HG03139 (cell line): ENCODE data around the gene CLPTM1L.
A peak's percentile ranks its signal among the peaks of the same experiment; 100 is the strongest.
"Not testable (repeated sequence)": the region's sequence is repeated elsewhere in the genome, so short reads cannot be mapped to it uniquely, and the experiment has no call there.

ENCODE experiments used
- ATAC-seq: cut with Tn5 transposase; IDR thresholded peaks from one replicate; pipeline ENCODE4 v1.9.1; 2021; ENCODE audit not compliant: unreplicated experiment

CLPTM1L gene

DNA sequence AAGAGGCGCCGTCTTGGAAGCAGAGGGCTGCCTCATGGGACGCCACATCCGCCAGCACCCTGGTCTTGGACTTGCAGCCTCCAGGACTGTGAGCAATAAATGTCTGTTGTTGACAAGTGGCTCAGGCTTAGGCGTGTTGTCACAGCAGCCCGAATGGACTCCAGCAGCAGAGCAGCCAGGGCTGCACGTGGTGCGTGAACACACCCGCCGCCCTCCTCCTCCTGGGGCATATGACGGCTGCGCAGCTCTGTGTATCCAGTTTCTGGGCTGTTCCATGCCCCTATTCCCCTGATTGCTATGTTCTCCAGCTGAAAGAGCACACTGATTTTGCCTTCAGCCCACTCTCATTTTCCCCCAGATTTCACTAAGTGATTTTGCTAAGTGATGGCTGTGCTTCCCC lies 36.0 kb upstream of the CLPTM1L start:
- ATAC-seq: no peak

DNA sequence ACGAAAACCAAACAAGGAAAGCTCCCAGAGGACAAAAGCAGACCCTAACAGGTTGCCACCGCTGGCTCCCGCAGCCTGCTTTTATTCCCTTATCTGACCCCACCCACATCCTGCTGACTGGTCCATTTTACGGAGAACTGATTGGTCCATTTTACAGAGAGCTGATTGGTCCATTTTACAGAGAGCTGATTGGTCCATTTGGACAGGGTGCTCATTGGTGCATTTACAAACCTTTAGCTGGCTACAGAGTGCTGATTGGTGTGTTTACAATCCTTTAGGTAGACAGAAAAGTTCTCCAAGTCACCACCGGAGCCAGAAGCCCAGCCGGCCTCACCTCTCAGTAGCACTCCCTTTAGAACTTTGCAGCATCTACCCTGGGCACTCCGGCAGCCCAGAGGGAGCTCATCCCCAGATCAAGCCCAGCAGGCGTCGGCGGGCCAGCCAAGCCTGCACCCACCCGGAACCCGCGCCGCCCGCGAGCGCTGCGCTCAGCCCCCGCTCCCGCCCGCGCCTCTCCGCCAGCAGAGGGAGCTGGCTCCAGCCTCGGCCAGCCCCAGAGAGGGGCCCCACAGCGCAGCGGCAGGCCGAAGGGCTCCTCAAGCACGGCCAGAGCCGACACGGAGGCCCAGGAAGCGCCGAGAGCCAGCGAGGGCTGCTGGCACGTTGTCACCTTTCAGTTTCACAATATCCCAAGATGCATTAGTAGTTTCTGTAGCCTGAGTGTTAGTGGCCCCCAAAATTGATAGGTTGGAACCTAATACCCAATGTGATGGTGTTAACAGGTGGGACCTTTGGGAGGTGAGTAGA lies 35.3 kb upstream of the CLPTM1L start:
- peak; percentile 53 for ATAC-seq

DNA sequence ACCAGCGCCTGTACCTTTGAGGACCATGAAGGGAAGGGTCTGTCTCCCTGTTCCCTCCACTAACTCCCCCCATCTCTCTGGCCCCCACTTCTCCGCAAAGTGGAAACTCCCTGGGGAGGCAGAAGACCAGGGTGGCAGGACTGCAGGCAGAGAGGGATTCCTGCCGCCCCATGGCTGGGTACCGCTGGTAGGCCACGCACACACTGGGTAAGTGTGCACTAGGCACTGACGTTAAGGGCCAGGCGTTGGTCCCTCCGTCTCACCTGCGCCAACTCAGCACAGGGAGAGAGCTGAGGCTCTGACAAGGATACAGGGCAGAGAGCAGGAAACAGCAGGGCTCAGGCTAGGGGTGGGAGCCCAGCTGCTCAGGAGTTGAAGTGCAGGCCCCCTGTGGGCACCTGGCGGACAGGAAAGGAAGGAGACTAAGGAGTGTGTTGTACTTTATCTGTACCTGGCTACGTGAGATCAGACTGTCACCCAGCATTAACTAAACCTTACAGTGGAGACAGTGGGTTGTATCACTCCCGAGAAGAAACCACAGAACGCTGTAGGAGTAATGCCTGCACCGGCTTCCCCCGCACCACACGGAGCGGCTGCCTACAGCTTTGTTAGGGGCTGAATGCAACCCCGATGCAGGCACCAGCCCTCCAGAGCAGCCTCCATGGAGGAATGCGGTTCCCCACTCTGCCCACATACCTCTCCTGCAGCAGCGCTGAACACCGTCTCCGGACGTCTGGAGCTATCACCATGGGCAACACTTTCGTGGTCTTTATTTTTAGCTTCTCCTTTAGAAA lies 34.2 kb upstream of the CLPTM1L start:
- ATAC-seq: no peak

DNA sequence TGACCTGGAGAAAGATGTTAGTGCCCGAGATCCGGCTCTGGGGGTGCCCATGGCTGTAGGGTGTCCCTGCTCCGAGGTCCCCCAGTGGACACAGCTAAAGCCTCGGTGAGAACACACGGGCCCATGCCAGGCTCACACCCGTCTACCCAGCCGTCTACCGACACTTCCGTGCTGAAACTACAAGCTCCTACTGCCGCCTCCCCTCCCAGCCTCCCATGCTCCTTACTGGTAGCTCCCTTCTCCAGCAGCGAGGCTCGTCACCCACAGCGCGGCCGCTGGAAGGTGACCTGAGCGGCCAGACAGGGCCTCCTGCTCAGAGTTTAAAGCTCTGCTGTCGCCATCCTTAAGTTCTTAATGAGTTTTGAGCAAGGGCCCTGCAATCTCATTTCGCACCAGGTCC lies 33.2 kb upstream of the CLPTM1L start:
- no peak for ATAC-seq

DNA sequence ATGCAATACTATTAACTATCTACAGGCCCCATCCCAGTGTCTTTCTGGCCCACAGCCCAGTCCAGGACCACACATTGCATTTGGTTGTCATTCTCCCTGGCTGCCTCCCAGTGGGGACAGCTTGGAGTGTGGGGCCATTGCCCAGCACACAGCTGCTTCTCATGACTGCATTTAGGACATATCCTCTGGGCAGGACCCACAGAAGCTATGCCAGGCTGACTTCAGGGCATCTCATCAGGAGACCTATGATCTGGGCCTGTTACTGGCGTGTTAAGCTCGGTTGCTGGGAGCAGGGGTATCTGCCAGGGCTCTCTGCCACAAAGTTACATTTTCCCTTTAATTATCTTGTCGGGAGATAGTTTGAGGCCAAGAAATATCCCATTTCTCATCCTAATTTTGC lies 32.1 kb upstream of the CLPTM1L start:
- no peak for ATAC-seq

DNA sequence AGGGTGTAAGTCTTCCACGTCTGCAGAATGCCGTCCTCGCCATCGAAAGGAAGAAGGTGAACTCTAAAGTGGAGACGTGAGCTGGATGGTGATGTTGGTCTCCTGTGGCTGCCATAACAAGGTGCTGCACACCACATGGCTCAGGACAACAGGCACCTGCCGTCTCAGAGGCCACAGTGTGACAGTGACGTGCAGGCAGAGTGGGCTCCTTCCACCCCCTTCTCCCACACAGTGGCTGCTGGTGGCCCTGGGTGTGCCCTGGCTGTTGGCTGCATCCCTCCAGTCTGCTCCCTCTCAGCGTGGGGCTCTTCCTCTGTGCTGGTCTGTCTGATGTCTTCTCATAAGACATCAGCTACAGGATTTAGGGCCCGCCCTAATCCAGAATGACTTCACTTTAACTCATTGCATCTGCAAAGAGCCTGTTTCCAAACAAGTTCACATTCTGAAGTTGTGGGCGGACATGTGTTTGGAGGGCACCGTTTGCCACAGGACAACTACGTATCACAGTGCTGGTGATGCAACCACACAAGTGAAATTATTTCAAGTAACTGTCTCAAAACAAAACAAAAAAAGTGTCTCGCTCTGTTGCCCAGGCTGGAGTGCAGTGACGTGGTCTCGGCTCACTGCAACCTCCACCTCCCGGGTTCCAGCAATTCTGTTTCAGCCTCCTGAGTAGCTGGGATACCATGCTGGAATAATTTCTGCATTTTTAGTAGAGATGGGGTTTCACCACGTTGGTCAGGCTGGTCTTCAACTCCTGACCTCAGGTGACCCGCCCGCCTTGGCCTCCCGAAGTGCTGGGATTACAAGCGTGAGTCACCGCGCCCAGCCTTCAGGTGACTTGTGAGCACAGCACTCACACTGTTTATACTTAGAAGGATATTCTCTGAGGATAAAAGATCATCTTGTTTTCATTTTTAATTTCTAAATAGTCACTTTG lies 31.2 kb upstream of the CLPTM1L start:
- no peak for ATAC-seq

DNA sequence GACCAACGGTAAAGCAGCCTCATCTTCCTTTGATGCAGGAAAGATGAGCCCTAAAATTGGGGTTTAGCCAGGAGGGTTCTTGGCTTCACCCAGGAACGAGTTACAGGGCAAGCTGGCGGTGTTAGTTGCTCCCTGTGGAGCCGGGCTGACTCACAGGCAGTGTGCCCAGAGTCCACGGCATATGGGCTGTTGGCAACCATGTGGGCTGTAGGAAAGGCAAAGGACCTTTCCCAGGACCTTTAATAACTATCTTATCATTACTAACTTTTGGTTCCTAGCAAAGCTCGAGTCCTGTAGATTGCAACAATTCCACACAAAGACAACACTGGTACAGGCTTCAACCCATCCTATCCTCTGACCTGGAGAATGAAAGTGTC lies 29.8 kb upstream of the CLPTM1L start:
- no peak for ATAC-seq

DNA sequence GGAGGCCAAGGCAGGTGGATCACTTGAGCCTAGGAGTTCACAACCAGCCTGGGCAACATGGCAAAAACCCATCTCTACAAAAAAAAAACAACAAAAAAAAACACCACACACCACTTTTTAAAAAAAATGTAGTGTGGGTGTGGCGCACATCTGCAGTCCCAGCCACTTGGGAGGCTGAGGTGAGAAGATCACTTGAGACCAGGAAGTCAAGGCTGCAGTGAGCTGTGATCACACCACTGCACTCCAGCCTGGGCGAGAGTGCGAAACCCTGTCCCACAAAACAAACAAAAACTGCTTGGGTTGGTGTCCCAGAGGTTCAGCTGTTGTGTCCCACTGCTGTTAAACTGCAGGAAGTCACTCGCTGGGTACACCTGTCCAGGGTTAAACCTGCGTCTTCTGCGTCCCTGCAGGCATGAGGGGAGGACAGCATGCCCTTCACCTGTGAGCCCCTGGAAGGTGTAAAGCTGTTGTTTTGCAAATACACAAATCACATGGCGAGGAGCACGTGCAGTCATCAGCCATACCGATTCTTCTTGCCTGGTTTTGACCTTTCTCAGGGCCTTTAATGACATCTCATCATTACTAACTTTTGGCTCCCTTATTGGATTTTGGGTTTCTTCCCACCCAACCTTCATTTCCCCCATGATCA lies 29.3 kb upstream of the CLPTM1L start:
- ATAC-seq: no peak

DNA sequence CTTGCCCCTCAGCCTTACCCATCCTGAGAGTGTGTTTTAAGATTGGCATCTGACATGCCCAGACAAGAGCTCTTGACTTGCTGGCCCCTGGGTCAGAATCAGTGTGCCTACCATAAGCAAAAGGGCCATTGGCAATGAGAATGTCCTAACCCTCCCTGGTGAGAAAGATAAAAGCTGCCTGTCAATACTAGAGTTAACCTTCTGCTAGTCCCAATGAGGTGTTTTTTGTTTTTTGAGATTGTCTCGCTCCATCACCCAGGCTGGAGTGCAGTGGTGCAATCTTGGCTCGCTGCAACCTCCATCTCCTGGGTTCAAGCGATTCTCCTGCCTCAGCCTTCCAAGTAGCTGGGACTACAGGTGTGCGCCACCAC lies 27.1 kb upstream of the CLPTM1L start:
- ATAC-seq: not testable (repeated sequence)

DNA sequence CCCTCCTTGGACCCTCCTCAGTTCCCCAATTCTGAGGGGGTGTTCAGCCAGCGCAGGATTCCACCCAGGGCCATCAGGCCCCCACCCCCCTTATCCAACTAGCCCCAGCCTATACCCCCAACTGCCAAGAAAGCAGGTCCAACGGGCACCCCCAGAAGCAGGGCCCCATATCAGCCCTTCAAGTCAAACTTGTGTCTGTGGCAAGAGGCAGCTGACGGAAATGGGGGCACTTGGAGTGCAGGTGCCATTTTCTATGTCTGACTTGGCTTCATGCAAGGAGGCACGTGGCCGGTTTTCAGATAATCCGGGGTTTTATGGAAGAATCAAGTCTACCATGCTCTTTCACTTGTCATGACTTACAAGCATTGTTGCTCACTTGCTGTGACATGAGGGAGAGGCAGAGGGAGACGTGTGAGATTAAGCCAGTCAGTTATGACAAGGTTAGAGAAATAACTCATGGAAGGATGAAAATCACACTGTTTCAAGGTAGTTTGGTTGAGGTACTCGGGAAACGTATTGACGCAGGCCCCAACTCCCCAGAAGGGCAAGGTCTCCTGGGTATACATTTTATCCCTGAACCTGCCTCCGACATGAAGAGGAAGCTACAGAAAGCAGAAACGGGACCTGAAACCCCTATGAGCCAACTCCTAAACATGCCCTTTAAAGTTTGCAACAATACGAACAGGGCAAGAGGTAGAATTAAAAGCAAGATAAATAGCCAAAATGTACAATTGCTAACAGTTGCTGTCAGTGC lies 26.5 kb upstream of the CLPTM1L start:
- ATAC-seq: no peak

DNA sequence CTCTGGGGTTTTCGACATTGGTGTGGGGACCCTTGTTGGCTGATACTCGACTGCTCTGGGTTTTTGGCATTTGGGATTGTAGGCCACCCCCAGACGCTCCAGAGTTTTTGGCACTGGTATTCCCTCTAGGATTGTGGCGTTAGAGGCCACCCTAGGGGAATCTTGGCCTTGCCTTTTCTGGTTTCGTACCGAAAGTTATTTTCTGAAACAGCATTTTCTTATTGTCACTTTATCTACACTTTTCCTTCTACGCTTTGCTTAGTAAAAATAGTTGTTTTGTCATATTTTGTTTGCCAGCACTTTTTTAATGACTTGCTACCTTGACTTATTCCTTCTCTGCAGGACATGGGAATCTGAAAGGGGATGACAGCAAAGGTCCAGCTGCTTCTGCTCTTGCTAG lies 25.1 kb upstream of the CLPTM1L start:
- no peak for ATAC-seq

DNA sequence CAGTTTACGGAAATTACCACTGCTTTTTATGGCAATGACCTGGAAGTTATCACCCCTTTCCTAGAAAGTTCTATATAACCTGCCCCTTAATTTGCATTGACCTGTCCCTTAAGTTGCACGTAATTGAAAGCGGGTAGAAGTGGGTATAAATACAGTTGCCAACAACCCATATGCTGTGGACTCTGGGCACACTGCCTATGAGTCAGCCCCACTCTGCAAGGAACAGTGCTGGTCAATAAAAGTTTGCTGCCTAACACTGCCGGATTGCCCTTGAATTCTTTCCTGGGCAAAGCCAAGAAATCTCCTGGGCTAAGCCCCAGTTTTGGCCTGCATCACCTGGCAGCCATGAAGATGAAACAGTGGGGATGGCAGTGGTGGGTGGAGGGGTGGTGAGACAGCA lies 23.9 kb upstream of the CLPTM1L start:
- ATAC-seq: no peak

DNA sequence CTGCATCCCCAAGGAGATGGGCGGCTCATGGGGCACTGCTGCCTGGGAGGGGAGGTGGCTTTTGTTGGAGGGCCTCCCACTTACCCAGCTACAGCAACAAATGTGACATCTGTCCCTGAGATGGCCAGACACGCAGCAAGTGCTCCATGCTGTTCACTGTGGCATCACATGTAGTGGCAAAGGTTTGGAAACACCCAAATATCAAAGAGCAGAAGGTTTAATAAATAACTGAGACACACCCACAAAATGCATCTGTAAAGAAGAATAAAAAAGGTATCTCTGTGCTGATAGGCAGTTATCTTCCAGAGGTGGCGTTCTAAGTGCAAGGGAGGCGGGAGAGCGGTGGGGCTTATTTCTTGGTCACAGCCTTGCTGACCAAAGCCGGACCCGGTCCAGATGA lies 23.3 kb upstream of the CLPTM1L start:
- no peak for ATAC-seq

DNA sequence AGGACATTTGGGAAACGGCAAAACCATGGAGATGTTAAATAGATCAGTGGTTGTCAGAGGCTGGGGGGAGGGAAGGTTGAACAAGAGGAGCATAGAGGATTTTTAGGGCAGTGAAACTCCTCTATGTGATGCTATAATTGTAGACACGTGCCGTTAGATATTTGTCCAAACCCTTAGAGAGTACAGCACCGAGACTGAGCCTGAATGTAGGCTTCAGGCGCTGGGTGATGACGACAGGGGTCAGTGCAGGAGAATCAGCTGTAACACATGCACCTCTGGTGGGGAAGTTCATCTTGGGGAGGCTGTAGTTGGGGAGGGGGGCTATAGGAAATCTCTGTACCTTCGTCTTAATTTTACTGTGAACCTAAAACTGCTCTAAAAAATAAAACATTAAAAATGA lies 22.2 kb upstream of the CLPTM1L start:
- no peak for ATAC-seq

DNA sequence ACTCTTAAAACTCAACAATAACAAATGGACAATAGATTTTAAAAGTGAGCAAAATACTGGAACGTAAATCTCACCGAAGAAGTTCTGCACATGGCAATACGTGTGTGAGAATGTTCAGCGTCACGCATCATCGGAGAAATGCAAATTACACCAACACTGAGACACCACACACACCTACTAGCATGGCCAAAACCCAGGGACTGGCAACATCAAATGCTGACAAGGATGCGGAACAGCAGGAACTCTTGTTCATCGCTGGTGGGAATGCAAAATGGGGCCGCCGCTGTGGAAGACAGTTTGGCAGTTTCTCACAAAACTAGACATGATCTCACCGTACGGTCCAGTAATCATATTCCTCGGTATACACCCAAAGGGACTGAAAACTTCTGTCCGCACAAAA lies 21.6 kb upstream of the CLPTM1L start:
- ATAC-seq: no peak

DNA sequence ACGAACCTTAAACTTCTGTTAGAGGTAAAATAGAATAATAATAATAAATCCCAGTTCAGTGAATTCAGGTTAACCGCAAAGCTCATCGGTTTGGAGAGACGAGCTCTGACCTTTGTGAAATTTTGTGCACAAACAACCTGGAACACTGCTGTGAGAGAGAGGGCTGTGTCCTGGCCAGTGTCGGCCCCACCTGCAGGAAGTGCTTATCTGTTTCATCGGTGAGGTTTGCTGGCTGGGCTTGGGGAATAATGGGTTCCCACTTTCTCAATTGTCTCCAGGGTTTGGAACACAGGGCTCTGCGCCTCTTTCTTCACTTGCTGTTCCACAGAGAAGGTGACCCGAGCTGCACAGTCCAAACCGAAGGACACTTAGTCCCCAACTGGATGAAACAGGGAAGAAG lies 19.3 kb upstream of the CLPTM1L start:
- no peak for ATAC-seq

DNA sequence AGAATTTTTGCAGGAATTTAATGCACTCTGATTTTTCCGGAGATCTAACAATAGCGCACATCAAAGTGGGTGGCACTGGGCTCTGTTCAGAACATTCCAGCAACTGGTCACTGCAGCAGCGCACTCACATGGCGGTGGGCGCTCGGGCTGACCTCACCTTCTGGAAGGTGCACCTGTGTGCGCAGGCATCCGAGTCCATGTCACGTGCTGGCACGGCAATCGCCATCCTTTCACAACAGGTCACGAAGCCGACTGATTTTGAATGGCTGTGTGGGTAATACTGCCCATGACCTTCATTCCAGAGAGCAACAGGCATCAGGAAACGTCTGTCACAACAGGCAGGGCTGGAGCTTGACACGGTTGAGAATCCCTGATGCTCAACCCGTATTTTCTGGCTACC lies 18.7 kb upstream of the CLPTM1L start:
- no peak for ATAC-seq

DNA sequence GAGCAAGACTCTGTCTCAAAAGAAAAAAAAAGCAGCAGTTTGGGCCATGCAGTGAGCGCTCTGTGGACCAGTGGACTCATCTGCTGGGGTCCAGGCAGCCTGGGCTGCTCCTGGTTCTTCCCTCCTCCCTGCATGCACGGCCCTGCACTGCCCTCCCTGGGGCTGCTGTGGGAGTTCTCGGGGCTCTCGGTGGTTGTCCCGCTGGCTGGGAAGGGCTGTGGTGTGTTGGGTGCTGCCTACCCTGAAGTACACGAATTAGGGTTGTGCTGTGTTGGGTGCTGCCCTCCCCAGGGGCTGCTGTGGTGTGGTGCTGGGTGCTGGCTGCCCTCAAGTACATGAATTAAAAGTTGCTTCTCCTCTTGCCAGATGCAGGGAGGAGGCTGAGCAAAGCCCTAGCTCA lies 18.3 kb upstream of the CLPTM1L start:
- ATAC-seq: no peak

DNA sequence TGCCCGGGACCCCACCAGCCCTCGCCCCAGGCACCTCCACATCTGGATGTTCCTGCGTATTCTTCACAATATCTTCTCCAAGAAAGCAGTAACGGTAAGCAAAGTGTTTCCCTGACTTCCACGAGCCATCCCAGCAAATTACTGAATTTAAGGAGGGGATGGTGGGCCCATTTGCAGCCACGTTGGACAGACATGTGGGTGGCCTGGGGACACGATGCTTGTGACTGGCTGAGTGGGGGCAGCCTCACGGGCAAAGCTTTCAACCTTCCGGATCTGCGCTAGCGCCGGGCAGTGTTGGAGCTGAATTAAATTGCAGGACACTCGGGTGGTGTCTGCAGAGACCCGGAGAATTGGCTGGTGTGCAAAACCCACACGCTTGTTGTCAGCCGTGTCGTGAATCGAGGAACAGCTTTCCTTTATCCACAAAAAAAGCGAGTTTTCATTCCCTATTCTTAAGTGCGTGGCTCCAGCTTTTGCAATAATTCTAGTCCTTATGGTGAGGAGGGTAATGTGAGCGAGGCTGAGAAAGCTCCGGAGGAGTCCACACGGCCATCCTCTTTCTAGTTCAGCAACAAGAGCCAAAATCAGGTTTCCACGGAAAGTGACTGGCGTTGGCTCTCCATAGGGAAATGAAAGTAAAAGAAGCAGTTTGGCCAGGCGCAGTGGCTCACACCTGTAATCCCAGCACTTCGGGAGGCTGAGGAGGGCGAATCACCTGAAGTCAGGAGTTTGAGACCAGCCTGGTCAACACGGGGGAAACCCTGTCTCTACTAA lies 17.5 kb upstream of the CLPTM1L start:
- no peak for ATAC-seq

DNA sequence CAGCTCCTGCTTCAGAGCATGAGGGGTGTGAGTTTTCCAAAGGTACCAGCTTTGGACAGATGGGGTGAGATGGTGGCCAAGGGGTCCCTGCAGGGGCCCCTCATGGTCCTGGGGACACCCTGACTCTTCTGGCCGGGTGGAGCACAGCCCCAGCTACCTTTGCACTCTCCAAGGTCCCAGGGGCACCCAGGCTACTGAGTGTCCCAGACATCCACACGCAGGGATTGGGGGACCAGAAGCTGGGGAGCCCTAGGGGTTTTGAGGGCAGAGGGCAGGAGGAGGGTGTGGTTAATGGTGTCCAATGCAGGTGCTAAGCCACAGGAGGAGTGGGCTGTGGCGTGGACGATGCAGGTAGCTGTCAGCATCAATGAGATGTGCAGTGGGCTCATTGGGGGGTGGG lies 16.0 kb upstream of the CLPTM1L start:
- no peak for ATAC-seq
